SK-N-SH (cell line): ENCODE data around the gene NHS. TPM values are rescaled to one million over a fixed set of nuclear protein-coding genes. Genes with fewer than 3 reads are reported as not detected.

ENCODE experiments used
- CTCF ChIA-PET: fragments of 300-600, 350-600 bp; formaldehyde crosslinking; extraction: SDS; loops from one replicate; lab custom pipeline; 2021; lab: Yijun Ruan, JAX
- POLR2A ChIA-PET: fragments of 350-600 bp; sonication (Branson Sonifier 250); formaldehyde crosslinking; extraction: SDS; loops from one replicate; lab custom pipeline; 2020; ENCODE audit warnings: antibody characterized with exemption, inconsistent platforms; lab: Yijun Ruan, JAX
- DNase-seq: peaks from one replicate; pipeline ENCODE4 v3.0.0; 2012
- H2AFZ ChIP-seq: fragments of 200-600 bp; sonication (generic); 2 replicates; pipeline ENCODE4 v1.8.1; 2016; ENCODE audit warnings: antibody characterized with exemption, mild to moderate bottlenecking, low read depth
- H3F3A ChIP-seq: fragments of 200-600 bp; sonication (generic); replicated peaks from 2 replicates; pipeline ENCODE3; 2016; ENCODE audit warnings: antibody characterized with exemption, mild to moderate bottlenecking; ENCODE audit not compliant: insufficient read depth
- H3K27ac ChIP-seq, 2 experiments: fragments of 200-500 bp in 1 of 2; fragments of 200-600 bp in 1 of 2; sonication (Bioruptor generic) in 1 of 2; sonication (generic), shearing (Covaris generic) in 1 of 2; 2 replicates each; pipeline versions ENCODE4 v1.5.1 to v1.6.1; 2014 to 2016; ENCODE audit warnings: low read depth in 2 of 2, inconsistent platforms in 1 of 2, low read length in 1 of 2, mild to moderate bottlenecking in 1 of 2, mixed read lengths in 1 of 2
- H3K27me3 ChIP-seq: fragments of 200-600 bp; sonication (generic), shearing (Covaris generic); 2 replicates; pipeline ENCODE4 v1.6.1; 2016; ENCODE audit warnings: mixed run types; ENCODE audit not compliant: insufficient read depth
- H3K36me3 ChIP-seq, 2 experiments: fragments of 200-500 bp in 1 of 2; fragments of 200-600 bp in 1 of 2; sonication (Bioruptor generic) in 1 of 2; sonication (generic) in 1 of 2; replicated peaks in 1 of 2; 2 replicates each; pipeline versions ENCODE3 to v1.5.1; 2014 to 2016; ENCODE audit warnings: low read length in 1 of 2, mild to moderate bottlenecking in 1 of 2; ENCODE audit not compliant: insufficient read depth in 2 of 2, control insufficient read depth in 1 of 2
- H3K4me1 ChIP-seq, 2 experiments: fragments of 200-500 bp in 1 of 2; fragments of 200-600 bp in 1 of 2; sonication (Bioruptor generic) in 1 of 2; sonication (generic), shearing (Covaris generic) in 1 of 2; 2 replicates each; pipeline versions ENCODE4 v1.5.1 to v1.6.1; 2014 to 2016; ENCODE audit warnings: low read depth in 1 of 2, low read length in 1 of 2, mixed run types in 1 of 2; ENCODE audit not compliant: insufficient read depth in 2 of 2, control insufficient read depth in 1 of 2
- H3K4me2 ChIP-seq: fragments of 200-600 bp; sonication (generic), shearing (Covaris generic); 2 replicates; pipeline ENCODE4 v1.6.1; 2017; ENCODE audit warnings: mixed run types
- H3K4me3 ChIP-seq, 2 experiments: fragments of 200-500 bp in 1 of 2; fragments of 200-600 bp in 1 of 2; sonication (Bioruptor generic) in 1 of 2; sonication (generic), shearing (Covaris generic) in 1 of 2; 2 replicates each; pipeline versions ENCODE4 v1.5.1 to v1.8.1; 2014 to 2016; ENCODE audit warnings: low read depth in 2 of 2, inconsistent platforms in 1 of 2, low read length in 1 of 2, mild to moderate bottlenecking in 1 of 2, mixed read lengths in 1 of 2, moderate library complexity in 1 of 2
- H3K79me2 ChIP-seq: fragments of 200-600 bp; sonication (generic); 2 replicates; pipeline ENCODE4 v1.8.1; 2017; ENCODE audit warnings: mild to moderate bottlenecking; ENCODE audit not compliant: insufficient read depth
- H3K9ac ChIP-seq: fragments of 200-600 bp; sonication (generic); 2 replicates; pipeline ENCODE4 v1.6.1; 2017; ENCODE audit warnings: mixed run types
- H3K9me2 ChIP-seq: fragments of 200-600 bp; sonication (generic); 2 replicates; pipeline ENCODE4 v1.6.1; 2017; ENCODE audit warnings: mixed run types
- H3K9me3 ChIP-seq: fragments of 200-600 bp; sonication (generic); 2 replicates; pipeline ENCODE4 v1.6.1; 2017; ENCODE audit warnings: mixed run types, mild to moderate bottlenecking, moderate library complexity
- H4K20me1 ChIP-seq: fragments of 200-600 bp; sonication (generic); 2 replicates; pipeline ENCODE4 v1.6.1; 2017; ENCODE audit warnings: mild to moderate bottlenecking, mixed run types; ENCODE audit not compliant: insufficient read depth
- CHD2 ChIP-seq: fragments of 150-350 bp; IDR thresholded peaks from 2 replicates; pipeline ENCODE4 v1.6.1; 2018; ENCODE audit warnings: low read length; ENCODE audit not compliant: partially characterized antibody
- FOSL2 ChIP-seq: IDR thresholded peaks from 2 replicates; pipeline ENCODE4 v1.4.0; 2012; ENCODE audit warnings: low read depth, mild to moderate bottlenecking, moderate library complexity, borderline replicate concordance
- FOXJ3 ChIP-seq: sonication (generic); formaldehyde crosslinking; IDR thresholded peaks from 2 replicates; pipeline ENCODE4 v1.5.1; 2020; ENCODE audit warnings: mild to moderate bottlenecking, missing genetic modification reagents
- FOXM1 ChIP-seq: IDR thresholded peaks from 2 replicates; pipeline ENCODE4 v1.4.0; 2012; ENCODE audit warnings: low read depth, mild to moderate bottlenecking
- GABPA ChIP-seq: IDR thresholded peaks from 2 replicates; pipeline ENCODE4 v1.4.0; 2012; ENCODE audit warnings: low read depth, mild to moderate bottlenecking
- GATA2 ChIP-seq: sonication (generic); formaldehyde crosslinking; IDR thresholded peaks from 2 replicates; pipeline ENCODE4 v1.5.0; 2020; ENCODE audit warnings: mild to moderate bottlenecking, missing genetic modification reagents
- NFIC ChIP-seq: IDR thresholded peaks from 2 replicates; pipeline ENCODE4 v1.4.0; 2012; ENCODE audit warnings: borderline replicate concordance
- POLR2AphosphoS5 ChIP-seq: IDR thresholded peaks from 2 replicates; pipeline ENCODE4 v1.6.1; 2012; ENCODE audit warnings: low read depth, low read length
- RAD21 ChIP-seq: IDR thresholded peaks from 2 replicates; pipeline ENCODE4 v1.6.1; 2012; ENCODE audit warnings: mild to moderate bottlenecking, low read length
- REST ChIP-seq: IDR thresholded peaks from 2 replicates; pipeline ENCODE4 v1.6.1; 2012; ENCODE audit warnings: mild to moderate bottlenecking, low read depth, low read length, moderate library complexity
- SMC3 ChIP-seq: IDR thresholded peaks from 2 replicates; pipeline ENCODE4 v1.6.1; 2012; ENCODE audit warnings: low read depth, low read length, improper control_type of control experiment
- USF2 ChIP-seq: fragments of 150-350 bp; IDR thresholded peaks from 2 replicates; pipeline ENCODE4 v1.6.1; 2017; ENCODE audit warnings: antibody characterized with exemption, low read length, low read depth, borderline replicate concordance
- YY1 ChIP-seq: IDR thresholded peaks from 2 replicates; pipeline ENCODE4 v1.4.0; 2012; ENCODE audit warnings: low read depth, mild to moderate bottlenecking
- WGBS: methylation state at CpG from one replicate; pipeline ENCODE4 v1.1.6; 2017; ENCODE audit warnings: low lambda C conversion rate; 5-methylcytosine and 5-hydroxymethylcytosine counted together
- polyA plus RNA-seq, 3 experiments: library from polyadenylated mRNA; depleted of rRNA; stranded (reverse); fragments of >200 nt; gene quantifications; 2 replicates each; pipeline ENCODE4 v1.2.3, GENCODE V29; 2012

The NHS gene
- polyA plus RNA-seq, 1 of the 3 experiments (the other 2 are of a cell fraction): 1.0 TPM

GRCh38 chrX:17377795-17378194 lies 2.8 kb downstream of the NHS start (continued):
- TF ChIP-seq GABPA: no peak
- TF ChIP-seq CHD2: no peak
- no peak for TF ChIP-seq REST
- no peak for TF ChIP-seq RAD21
- no peak for TF ChIP-seq USF2
- no peak for TF ChIP-seq POLR2AphosphoS5
- TF ChIP-seq FOXM1: no peak
- TF ChIP-seq NFIC: no peak
- no peak for TF ChIP-seq SMC3
- no peak for TF ChIP-seq FOXJ3 (CRISPR knock-in tag)
- TF ChIP-seq YY1: no peak
- TF ChIP-seq FOSL2: no peak

GRCh38 chrX:17380221-17380620 lies 5.2 kb downstream of the NHS start:
- ChIA-PET CTCF (no interaction called here), POLR2A (no interaction called here)
- 49% methylated on average over 9 of the region's 9 CpGs for WGBS

More at GRCh38 chrX:17380221-17380620, 5.2 kb downstream of the NHS start:
- no peaks in the 10 kb centered on the region for H3K9me3 ChIP-seq
- H3F3A ChIP-seq: no peaks in the 10 kb centered on the region
- peaks cover 0 to 10% of the 10 kb centered on the region in 2 experiments; a peak in 1 of 4 replicates for H3K4me1 ChIP-seq
- no peak for DNase-seq
- H3K79me2 ChIP-seq: peaks cover 20% of the 10 kb centered on the region
- no peaks in the 10 kb centered on the region; the same call in 1 of the 2 replicates for H3K27me3 ChIP-seq
- no peak for TF ChIP-seq GATA2 (CRISPR knock-in tag)
- no peaks in the 10 kb centered on the region for H4K20me1 ChIP-seq
- H3K4me2 ChIP-seq: no peak overlapping the region
- H3K9me2 ChIP-seq: no peaks in the 10 kb centered on the region
- no peak overlapping the region for H2AFZ ChIP-seq
- H3K9ac ChIP-seq: no peak overlapping the region
- no peak overlapping the region for H3K4me3 ChIP-seq
- H3K36me3 ChIP-seq: no peaks in the 10 kb centered on the region
- no peak overlapping the region for H3K27ac ChIP-seq
